SK-N-SH (cell line): Measurements from ENCODE around the gene TBL2. TPM values are rescaled to one million over a fixed set of nuclear protein-coding genes. Genes with fewer than 3 reads are reported as not detected.
"Not testable (repeated sequence)": the region's sequence is repeated elsewhere in the genome, so short reads cannot be mapped to it uniquely, and the experiment has no call there.

Experiments
- CTCF ChIA-PET: fragments of 300-600, 350-600 bp; formaldehyde crosslinking; extraction: SDS; loops from one replicate; lab custom pipeline; 2021; lab: Yijun Ruan, JAX
- POLR2A ChIA-PET: fragments of 350-600 bp; sonication (Branson Sonifier 250); formaldehyde crosslinking; extraction: SDS; loops from one replicate; lab custom pipeline; 2020; ENCODE audit warnings: antibody characterized with exemption, inconsistent platforms; lab: Yijun Ruan, JAX
- DNase-seq: peaks from one replicate; pipeline ENCODE4 v3.0.0; 2012
- H2AFZ ChIP-seq: fragments of 200-600 bp; sonication (generic); 2 replicates; pipeline ENCODE4 v1.8.1; 2016; ENCODE audit warnings: antibody characterized with exemption, mild to moderate bottlenecking, low read depth
- H3F3A ChIP-seq: fragments of 200-600 bp; sonication (generic); replicated peaks from 2 replicates; pipeline ENCODE3; 2016; ENCODE audit warnings: antibody characterized with exemption, mild to moderate bottlenecking; ENCODE audit not compliant: insufficient read depth
- H3K27ac ChIP-seq, 2 experiments: fragments of 200-500 bp in 1 of 2; fragments of 200-600 bp in 1 of 2; sonication (Bioruptor generic) in 1 of 2; sonication (generic), shearing (Covaris generic) in 1 of 2; 2 replicates each; pipeline versions ENCODE4 v1.5.1 to v1.6.1; 2014 to 2016; ENCODE audit warnings: low read depth in 2 of 2, inconsistent platforms in 1 of 2, low read length in 1 of 2, mild to moderate bottlenecking in 1 of 2, mixed read lengths in 1 of 2
- H3K27me3 ChIP-seq: fragments of 200-600 bp; sonication (generic), shearing (Covaris generic); 2 replicates; pipeline ENCODE4 v1.6.1; 2016; ENCODE audit warnings: mixed run types; ENCODE audit not compliant: insufficient read depth
- H3K36me3 ChIP-seq, 2 experiments: fragments of 200-500 bp in 1 of 2; fragments of 200-600 bp in 1 of 2; sonication (Bioruptor generic) in 1 of 2; sonication (generic) in 1 of 2; replicated peaks in 1 of 2; 2 replicates each; pipeline versions ENCODE3 to v1.5.1; 2014 to 2016; ENCODE audit warnings: low read length in 1 of 2, mild to moderate bottlenecking in 1 of 2; ENCODE audit not compliant: insufficient read depth in 2 of 2, control insufficient read depth in 1 of 2
- H3K4me1 ChIP-seq, 2 experiments: fragments of 200-500 bp in 1 of 2; fragments of 200-600 bp in 1 of 2; sonication (Bioruptor generic) in 1 of 2; sonication (generic), shearing (Covaris generic) in 1 of 2; 2 replicates each; pipeline versions ENCODE4 v1.5.1 to v1.6.1; 2014 to 2016; ENCODE audit warnings: low read depth in 1 of 2, low read length in 1 of 2, mixed run types in 1 of 2; ENCODE audit not compliant: insufficient read depth in 2 of 2, control insufficient read depth in 1 of 2
- H3K4me2 ChIP-seq: fragments of 200-600 bp; sonication (generic), shearing (Covaris generic); 2 replicates; pipeline ENCODE4 v1.6.1; 2017; ENCODE audit warnings: mixed run types
- H3K4me3 ChIP-seq, 2 experiments: fragments of 200-500 bp in 1 of 2; fragments of 200-600 bp in 1 of 2; sonication (Bioruptor generic) in 1 of 2; sonication (generic), shearing (Covaris generic) in 1 of 2; 2 replicates each; pipeline versions ENCODE4 v1.5.1 to v1.8.1; 2014 to 2016; ENCODE audit warnings: low read depth in 2 of 2, inconsistent platforms in 1 of 2, low read length in 1 of 2, mild to moderate bottlenecking in 1 of 2, mixed read lengths in 1 of 2, moderate library complexity in 1 of 2
- H3K79me2 ChIP-seq: fragments of 200-600 bp; sonication (generic); 2 replicates; pipeline ENCODE4 v1.8.1; 2017; ENCODE audit warnings: mild to moderate bottlenecking; ENCODE audit not compliant: insufficient read depth
- H3K9ac ChIP-seq: fragments of 200-600 bp; sonication (generic); 2 replicates; pipeline ENCODE4 v1.6.1; 2017; ENCODE audit warnings: mixed run types
- H3K9me2 ChIP-seq: fragments of 200-600 bp; sonication (generic); 2 replicates; pipeline ENCODE4 v1.6.1; 2017; ENCODE audit warnings: mixed run types
- H3K9me3 ChIP-seq: fragments of 200-600 bp; sonication (generic); 2 replicates; pipeline ENCODE4 v1.6.1; 2017; ENCODE audit warnings: mixed run types, mild to moderate bottlenecking, moderate library complexity
- H4K20me1 ChIP-seq: fragments of 200-600 bp; sonication (generic); 2 replicates; pipeline ENCODE4 v1.6.1; 2017; ENCODE audit warnings: mild to moderate bottlenecking, mixed run types; ENCODE audit not compliant: insufficient read depth
- CHD2 ChIP-seq: fragments of 150-350 bp; IDR thresholded peaks from 2 replicates; pipeline ENCODE4 v1.6.1; 2018; ENCODE audit warnings: low read length; ENCODE audit not compliant: partially characterized antibody
- CTCF ChIP-seq: fragments of 200-600 bp; sonication (generic); IDR thresholded peaks from 2 replicates; pipeline ENCODE4 v1.6.1; 2017; ENCODE audit warnings: antibody characterized with exemption, mild to moderate bottlenecking, moderate library complexity
- MEF2A ChIP-seq: IDR thresholded peaks from 2 replicates; pipeline ENCODE4 v1.4.0; 2012; ENCODE audit warnings: low read depth, borderline replicate concordance
- NFIC ChIP-seq: IDR thresholded peaks from 2 replicates; pipeline ENCODE4 v1.4.0; 2012; ENCODE audit warnings: borderline replicate concordance
- PBX3 ChIP-seq: IDR thresholded peaks from 2 replicates; pipeline ENCODE4; 2012
- RAD21 ChIP-seq: IDR thresholded peaks from 2 replicates; pipeline ENCODE4 v1.6.1; 2012; ENCODE audit warnings: mild to moderate bottlenecking, low read length
- SMC3 ChIP-seq: IDR thresholded peaks from 2 replicates; pipeline ENCODE4 v1.6.1; 2012; ENCODE audit warnings: low read depth, low read length, improper control_type of control experiment
- TEAD4 ChIP-seq: IDR thresholded peaks from 2 replicates; pipeline ENCODE4 v1.4.0; 2012; ENCODE audit warnings: mild to moderate bottlenecking, borderline replicate concordance; ENCODE audit not compliant: insufficient read depth
- USF1 ChIP-seq: IDR thresholded peaks from 2 replicates; pipeline ENCODE4 v1.4.0; 2012; ENCODE audit warnings: low read depth, borderline replicate concordance
- WGBS: methylation state at CpG from one replicate; pipeline ENCODE4 v1.1.6; 2017; ENCODE audit warnings: low lambda C conversion rate; 5-methylcytosine and 5-hydroxymethylcytosine counted together
- polyA plus RNA-seq, 3 experiments: library from polyadenylated mRNA; depleted of rRNA; stranded (reverse); fragments of >200 nt; gene quantifications; 2 replicates each; pipeline ENCODE4 v1.2.3, GENCODE V29; 2012

The TBL2 gene
- polyA plus RNA-seq, 1 of the 3 experiments (the other 2 are of a cell fraction) = 63.6 TPM

GRCh38 chr7:73614937-73615336 is 36.6 kb upstream of the TBL2 start:
- H3F3A ChIP-seq, H3K4me2 ChIP-seq, H3K79me2 ChIP-seq, H3K27ac ChIP-seq, H4K20me1 ChIP-seq, H3K9ac ChIP-seq, POLR2A ChIA-PET, DNase-seq, H3K4me3 ChIP-seq, H3K9me2 ChIP-seq, H3K36me3 ChIP-seq, H2AFZ ChIP-seq, H3K9me3 ChIP-seq, H3K4me1 ChIP-seq, H3K27me3 ChIP-seq: not testable (repeated sequence)
- WGBS = 58% methylated on average over 10 of the region's 10 CpGs
- CTCF ChIA-PET = interaction anchor here (2.2 to 19.5 kb wide), 4 partner anchors 9 to 108 kb away, joined by 14 to 326 read pairs (median 125); partner anchors contain the start of genes STX1A and VPS37D

GRCh38 chr7:73613954-73614735 is 35.8 kb upstream of the TBL2 start:
- DNase-seq = no peak
- Histone ChIP-seq H3K9me3 (no peaks in the 10 kb centered on the region), H3K79me2 (no peaks in the 10 kb centered on the region), H3K27me3 (no peaks in the 10 kb centered on the region; the same call in 1 of the 2 replicates), H3K4me2 (peak overlapping the region; percentile 27; the same call in 1 of the 2 replicates), H3K36me3 (no peaks in the 10 kb centered on the region), H3K4me3 (no peak overlapping the region), H3K9me2 (no peaks in the 10 kb centered on the region), H3F3A (peaks cover 7% of the 10 kb centered on the region), H3K4me1 (no peaks in the 10 kb centered on the region; a peak in 1 of 4 replicates), H4K20me1 (no peaks in the 10 kb centered on the region), H2AFZ (no peak overlapping the region), H3K9ac (no peak overlapping the region), H3K27ac (no peak overlapping the region)
- POLR2A ChIA-PET = no interaction called here
- CTCF ChIA-PET = interaction anchor here (0.6 to 19.5 kb wide), 7 partner anchors 8 to 120 kb away, joined by 3 to 326 read pairs (median 15); partner anchors contain the start of genes ABHD11, STX1A and VPS37D
- no peak for TF ChIP-seq TEAD4
- no peak for TF ChIP-seq MEF2A
- 0 out of 2 replicates have a peak, but pooled peaks have one; percentile 12 for TF ChIP-seq PBX3
- WGBS = 50% methylated on average over 14 of the region's 14 CpGs

GRCh38 chr7:73612598-73613269 is 34.4 kb upstream of the TBL2 start:
- H3K27me3 ChIP-seq = no peaks in the 10 kb centered on the region; the same call in 1 of the 2 replicates
- DNase-seq = no peak

More at GRCh38 chr7:73612598-73613269, 34.4 kb upstream of the TBL2 start:
- no peaks in the 10 kb centered on the region; a peak in 1 of 4 replicates for H3K4me1 ChIP-seq
- no peak overlapping the region for H3K27ac ChIP-seq
- no peak overlapping the region for H2AFZ ChIP-seq
- H3K9me2 ChIP-seq = no peaks in the 10 kb centered on the region
- TF ChIP-seq NFIC (peak; percentile 66; the same call in 1 of the 2 replicates), CTCF (peak; percentile 47), CHD2 (no peak), USF1 (peak; percentile 56; the same call in 1 of the 2 replicates), RAD21 (peak; percentile 54; the same call in 1 of the 2 replicates), SMC3 (peak; percentile 31)
- H3K9me3 ChIP-seq = no peaks in the 10 kb centered on the region
- ChIA-PET CTCF (interaction anchor here (0.6 to 16.3 kb wide), 9 partner anchors 10 to 121 kb away, joined by 3 to 326 read pairs (median 5); partner anchors contain the start of genes ABHD11, STX1A and VPS37D), POLR2A (no interaction called here)
- peak overlapping the region; percentile 4; the same call in 1 of the 2 replicates for H3K4me2 ChIP-seq
- no peak overlapping the region for H3K9ac ChIP-seq
- no peaks in the 10 kb centered on the region for H4K20me1 ChIP-seq
- H3K79me2 ChIP-seq = no peaks in the 10 kb centered on the region
- H3K4me3 ChIP-seq = no peak overlapping the region
- H3F3A ChIP-seq = peaks cover 7% of the 10 kb centered on the region
- no peaks in the 10 kb centered on the region for H3K36me3 ChIP-seq
- WGBS = 19% methylated on average over 11 of the region's 11 CpGs
